Measurements from ENCODE around the gene FBXO10. TPM values are rescaled to one million over a fixed set of nuclear protein-coding genes. Genes with fewer than 3 reads are reported as not detected.

The FBXO10 gene
- total RNA-seq, 1 experiment from 2014 or later: 14.0 TPM

DNA sequence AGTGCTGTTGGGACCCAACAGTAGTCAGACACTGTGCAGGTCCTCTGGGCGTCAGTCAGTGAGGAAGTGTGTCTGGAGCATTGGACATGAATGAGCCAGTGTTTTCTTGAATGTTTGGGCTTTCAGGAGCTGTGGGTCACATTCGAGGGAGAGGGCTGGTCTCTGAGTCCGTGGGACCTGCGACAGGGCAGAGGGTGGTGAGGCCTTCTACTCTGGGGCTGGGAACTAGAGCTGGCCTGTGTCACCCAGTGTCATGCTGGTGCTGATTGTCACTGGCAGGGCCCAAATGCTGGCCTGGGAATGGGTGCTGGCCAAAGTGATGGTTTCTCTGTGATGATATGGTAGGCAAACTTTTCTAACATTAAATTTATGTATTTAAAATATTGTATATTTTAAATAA is 80.2 kb downstream of the FBXO10 start:
- ChIA-PET POLR2A (no interaction called here), CTCF (no interaction called here)
- ATAC-seq (no peak), DNase-seq (ENCODE audit: low spot score) (no peak)
- no peaks in the 10 kb centered on the region for H3K4me1 Mint-ChIP-seq
- TF ChIP-seq HMGA2 (CRISPR knock-in tag; IDR thresholded peaks at IDR 0.05) (0 out of 2 replicates have a peak, but pooled peaks have one; percentile 6), ZNF416 (CRISPR knock-in tag; IDR thresholded peaks at IDR 0.05) (no peak)
- TF ChIP-seq, protein P1, sequence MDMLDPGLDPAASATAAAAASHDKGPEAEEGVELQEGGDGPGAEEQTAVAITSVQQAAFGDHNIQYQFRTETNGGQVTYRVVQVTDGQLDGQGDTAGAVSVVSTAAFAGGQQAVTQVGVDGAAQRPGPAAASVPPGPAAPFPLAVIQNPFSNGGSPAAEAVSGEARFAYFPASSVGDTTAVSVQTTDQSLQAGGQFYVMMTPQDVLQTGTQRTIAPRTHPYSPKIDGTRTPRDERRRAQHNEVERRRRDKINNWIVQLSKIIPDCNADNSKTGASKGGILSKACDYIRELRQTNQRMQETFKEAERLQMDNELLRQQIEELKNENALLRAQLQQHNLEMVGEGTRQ (CRISPR knock-in tag; IDR thresholded peaks at IDR 0.05): no peak
- H3K9me3 Mint-ChIP-seq: no peaks in the 10 kb centered on the region
- H3K27ac Mint-ChIP-seq: no peak overlapping the region
- peaks cover 82% of the 10 kb centered on the region for H3K36me3 Mint-ChIP-seq
- no peaks in the 10 kb centered on the region for H3K27me3 Mint-ChIP-seq (ENCODE audit: low read depth)
- H3K4me3 Mint-ChIP-seq: no peak overlapping the region

DNA sequence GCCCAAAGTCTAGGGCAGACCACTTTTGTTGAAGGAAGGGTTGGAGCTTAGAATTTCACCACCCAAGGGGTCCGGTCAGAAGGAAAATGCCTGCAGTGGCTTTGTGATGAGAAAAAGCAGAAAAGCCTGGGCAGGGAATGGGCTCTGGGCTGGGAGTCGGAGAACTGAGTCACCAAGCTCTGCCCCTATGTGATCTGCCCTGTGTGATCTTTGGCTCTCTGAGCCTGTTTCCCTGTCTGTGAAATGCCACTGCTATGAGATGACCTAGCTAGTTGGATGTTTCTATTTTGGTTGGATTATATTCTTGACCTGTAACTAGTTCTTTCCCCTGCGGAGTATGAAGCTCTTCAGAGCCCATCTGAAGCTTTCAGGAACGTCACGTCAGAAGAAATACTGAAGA is 80.6 kb downstream of the FBXO10 start:
- Mint-ChIP-seq H3K27me3 (ENCODE audit: low read depth) (no peaks in the 10 kb centered on the region), H3K4me3 (no peak overlapping the region), H3K4me1 (no peaks in the 10 kb centered on the region), H3K9me3 (no peaks in the 10 kb centered on the region), H3K27ac (no peak overlapping the region), H3K36me3 (peaks cover 82% of the 10 kb centered on the region)
- CTCF ChIA-PET: no interaction called here
- POLR2A ChIA-PET: no interaction called here
- ATAC-seq: no peak
- DNase-seq (ENCODE audit: low spot score): no peak
- TF ChIP-seq, protein P2, sequence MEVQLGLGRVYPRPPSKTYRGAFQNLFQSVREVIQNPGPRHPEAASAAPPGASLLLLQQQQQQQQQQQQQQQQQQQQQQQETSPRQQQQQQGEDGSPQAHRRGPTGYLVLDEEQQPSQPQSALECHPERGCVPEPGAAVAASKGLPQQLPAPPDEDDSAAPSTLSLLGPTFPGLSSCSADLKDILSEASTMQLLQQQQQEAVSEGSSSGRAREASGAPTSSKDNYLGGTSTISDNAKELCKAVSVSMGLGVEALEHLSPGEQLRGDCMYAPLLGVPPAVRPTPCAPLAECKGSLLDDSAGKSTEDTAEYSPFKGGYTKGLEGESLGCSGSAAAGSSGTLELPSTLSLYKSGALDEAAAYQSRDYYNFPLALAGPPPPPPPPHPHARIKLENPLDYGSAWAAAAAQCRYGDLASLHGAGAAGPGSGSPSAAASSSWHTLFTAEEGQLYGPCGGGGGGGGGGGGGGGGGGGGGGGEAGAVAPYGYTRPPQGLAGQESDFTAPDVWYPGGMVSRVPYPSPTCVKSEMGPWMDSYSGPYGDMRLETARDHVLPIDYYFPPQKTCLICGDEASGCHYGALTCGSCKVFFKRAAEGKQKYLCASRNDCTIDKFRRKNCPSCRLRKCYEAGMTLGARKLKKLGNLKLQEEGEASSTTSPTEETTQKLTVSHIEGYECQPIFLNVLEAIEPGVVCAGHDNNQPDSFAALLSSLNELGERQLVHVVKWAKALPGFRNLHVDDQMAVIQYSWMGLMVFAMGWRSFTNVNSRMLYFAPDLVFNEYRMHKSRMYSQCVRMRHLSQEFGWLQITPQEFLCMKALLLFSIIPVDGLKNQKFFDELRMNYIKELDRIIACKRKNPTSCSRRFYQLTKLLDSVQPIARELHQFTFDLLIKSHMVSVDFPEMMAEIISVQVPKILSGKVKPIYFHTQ (CRISPR knock-in tag; IDR thresholded peaks at IDR 0.05): no peak
- TF ChIP-seq, protein P3, sequence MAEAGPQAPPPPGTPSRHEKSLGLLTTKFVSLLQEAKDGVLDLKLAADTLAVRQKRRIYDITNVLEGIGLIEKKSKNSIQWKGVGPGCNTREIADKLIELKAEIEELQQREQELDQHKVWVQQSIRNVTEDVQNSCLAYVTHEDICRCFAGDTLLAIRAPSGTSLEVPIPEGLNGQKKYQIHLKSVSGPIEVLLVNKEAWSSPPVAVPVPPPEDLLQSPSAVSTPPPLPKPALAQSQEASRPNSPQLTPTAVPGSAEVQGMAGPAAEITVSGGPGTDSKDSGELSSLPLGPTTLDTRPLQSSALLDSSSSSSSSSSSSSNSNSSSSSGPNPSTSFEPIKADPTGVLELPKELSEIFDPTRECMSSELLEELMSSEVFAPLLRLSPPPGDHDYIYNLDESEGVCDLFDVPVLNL (CRISPR knock-in tag; IDR thresholded peaks at IDR 0.05; ENCODE audit: borderline replicate concordance, low read depth): no peak
- TF ChIP-seq, protein P4, sequence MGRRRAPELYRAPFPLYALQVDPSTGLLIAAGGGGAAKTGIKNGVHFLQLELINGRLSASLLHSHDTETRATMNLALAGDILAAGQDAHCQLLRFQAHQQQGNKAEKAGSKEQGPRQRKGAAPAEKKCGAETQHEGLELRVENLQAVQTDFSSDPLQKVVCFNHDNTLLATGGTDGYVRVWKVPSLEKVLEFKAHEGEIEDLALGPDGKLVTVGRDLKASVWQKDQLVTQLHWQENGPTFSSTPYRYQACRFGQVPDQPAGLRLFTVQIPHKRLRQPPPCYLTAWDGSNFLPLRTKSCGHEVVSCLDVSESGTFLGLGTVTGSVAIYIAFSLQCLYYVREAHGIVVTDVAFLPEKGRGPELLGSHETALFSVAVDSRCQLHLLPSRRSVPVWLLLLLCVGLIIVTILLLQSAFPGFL (CRISPR knock-in tag; IDR thresholded peaks at IDR 0.05; ENCODE audit: borderline replicate concordance): no peak
- TF ChIP-seq, protein P5, sequence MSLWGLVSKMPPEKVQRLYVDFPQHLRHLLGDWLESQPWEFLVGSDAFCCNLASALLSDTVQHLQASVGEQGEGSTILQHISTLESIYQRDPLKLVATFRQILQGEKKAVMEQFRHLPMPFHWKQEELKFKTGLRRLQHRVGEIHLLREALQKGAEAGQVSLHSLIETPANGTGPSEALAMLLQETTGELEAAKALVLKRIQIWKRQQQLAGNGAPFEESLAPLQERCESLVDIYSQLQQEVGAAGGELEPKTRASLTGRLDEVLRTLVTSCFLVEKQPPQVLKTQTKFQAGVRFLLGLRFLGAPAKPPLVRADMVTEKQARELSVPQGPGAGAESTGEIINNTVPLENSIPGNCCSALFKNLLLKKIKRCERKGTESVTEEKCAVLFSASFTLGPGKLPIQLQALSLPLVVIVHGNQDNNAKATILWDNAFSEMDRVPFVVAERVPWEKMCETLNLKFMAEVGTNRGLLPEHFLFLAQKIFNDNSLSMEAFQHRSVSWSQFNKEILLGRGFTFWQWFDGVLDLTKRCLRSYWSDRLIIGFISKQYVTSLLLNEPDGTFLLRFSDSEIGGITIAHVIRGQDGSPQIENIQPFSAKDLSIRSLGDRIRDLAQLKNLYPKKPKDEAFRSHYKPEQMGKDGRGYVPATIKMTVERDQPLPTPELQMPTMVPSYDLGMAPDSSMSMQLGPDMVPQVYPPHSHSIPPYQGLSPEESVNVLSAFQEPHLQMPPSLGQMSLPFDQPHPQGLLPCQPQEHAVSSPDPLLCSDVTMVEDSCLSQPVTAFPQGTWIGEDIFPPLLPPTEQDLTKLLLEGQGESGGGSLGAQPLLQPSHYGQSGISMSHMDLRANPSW (CRISPR knock-in tag; conservative IDR thresholded peaks at IDR 0.05; ENCODE audit: low read depth): no peak
- no peak for TF ChIP-seq GRHL2 (CRISPR knock-in tag; IDR thresholded peaks at IDR 0.05; ENCODE audit: insufficient replicate concordance, severe bottlenecking)
- TF ChIP-seq NR3C1 (CRISPR knock-in tag; conservative IDR thresholded peaks at IDR 0.05; ENCODE audit: low read depth): no peak
- TF ChIP-seq OVOL2 (CRISPR knock-in tag; IDR thresholded peaks at IDR 0.05; ENCODE audit: borderline replicate concordance): no peak
- TF ChIP-seq, protein P6, sequence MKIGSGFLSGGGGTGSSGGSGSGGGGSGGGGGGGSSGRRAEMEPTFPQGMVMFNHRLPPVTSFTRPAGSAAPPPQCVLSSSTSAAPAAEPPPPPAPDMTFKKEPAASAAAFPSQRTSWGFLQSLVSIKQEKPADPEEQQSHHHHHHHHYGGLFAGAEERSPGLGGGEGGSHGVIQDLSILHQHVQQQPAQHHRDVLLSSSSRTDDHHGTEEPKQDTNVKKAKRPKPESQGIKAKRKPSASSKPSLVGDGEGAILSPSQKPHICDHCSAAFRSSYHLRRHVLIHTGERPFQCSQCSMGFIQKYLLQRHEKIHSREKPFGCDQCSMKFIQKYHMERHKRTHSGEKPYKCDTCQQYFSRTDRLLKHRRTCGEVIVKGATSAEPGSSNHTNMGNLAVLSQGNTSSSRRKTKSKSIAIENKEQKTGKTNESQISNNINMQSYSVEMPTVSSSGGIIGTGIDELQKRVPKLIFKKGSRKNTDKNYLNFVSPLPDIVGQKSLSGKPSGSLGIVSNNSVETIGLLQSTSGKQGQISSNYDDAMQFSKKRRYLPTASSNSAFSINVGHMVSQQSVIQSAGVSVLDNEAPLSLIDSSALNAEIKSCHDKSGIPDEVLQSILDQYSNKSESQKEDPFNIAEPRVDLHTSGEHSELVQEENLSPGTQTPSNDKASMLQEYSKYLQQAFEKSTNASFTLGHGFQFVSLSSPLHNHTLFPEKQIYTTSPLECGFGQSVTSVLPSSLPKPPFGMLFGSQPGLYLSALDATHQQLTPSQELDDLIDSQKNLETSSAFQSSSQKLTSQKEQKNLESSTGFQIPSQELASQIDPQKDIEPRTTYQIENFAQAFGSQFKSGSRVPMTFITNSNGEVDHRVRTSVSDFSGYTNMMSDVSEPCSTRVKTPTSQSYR (CRISPR knock-in tag; IDR thresholded peaks at IDR 0.05): no peak
- TF ChIP-seq, protein P7, sequence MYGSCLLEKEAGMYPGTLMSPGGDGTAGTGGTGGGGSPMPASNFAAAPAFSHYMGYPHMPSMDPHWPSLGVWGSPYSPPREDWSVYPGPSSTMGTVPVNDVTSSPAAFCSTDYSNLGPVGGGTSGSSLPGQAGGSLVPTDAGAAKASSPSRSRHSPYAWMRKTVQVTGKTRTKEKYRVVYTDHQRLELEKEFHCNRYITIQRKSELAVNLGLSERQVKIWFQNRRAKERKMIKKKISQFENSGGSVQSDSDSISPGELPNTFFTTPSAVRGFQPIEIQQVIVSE (CRISPR knock-in tag; IDR thresholded peaks at IDR 0.05; ENCODE audit: borderline replicate concordance): no peak
- no peak for TF ChIP-seq RELA (CRISPR knock-in tag; IDR thresholded peaks at IDR 0.05; ENCODE audit: borderline replicate concordance)
- no peak for TF ChIP-seq CBFB (CRISPR knock-in tag; IDR thresholded peaks at IDR 0.05; ENCODE audit: low read depth)
- TF ChIP-seq, protein P8, sequence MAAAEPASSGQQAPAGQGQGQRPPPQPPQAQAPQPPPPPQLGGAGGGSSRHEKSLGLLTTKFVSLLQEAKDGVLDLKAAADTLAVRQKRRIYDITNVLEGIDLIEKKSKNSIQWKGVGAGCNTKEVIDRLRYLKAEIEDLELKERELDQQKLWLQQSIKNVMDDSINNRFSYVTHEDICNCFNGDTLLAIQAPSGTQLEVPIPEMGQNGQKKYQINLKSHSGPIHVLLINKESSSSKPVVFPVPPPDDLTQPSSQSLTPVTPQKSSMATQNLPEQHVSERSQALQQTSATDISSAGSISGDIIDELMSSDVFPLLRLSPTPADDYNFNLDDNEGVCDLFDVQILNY (CRISPR knock-in tag; IDR thresholded peaks at IDR 0.05): no peak
- TF ChIP-seq, protein P9, sequence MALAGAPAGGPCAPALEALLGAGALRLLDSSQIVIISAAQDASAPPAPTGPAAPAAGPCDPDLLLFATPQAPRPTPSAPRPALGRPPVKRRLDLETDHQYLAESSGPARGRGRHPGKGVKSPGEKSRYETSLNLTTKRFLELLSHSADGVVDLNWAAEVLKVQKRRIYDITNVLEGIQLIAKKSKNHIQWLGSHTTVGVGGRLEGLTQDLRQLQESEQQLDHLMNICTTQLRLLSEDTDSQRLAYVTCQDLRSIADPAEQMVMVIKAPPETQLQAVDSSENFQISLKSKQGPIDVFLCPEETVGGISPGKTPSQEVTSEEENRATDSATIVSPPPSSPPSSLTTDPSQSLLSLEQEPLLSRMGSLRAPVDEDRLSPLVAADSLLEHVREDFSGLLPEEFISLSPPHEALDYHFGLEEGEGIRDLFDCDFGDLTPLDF (CRISPR knock-in tag; IDR thresholded peaks at IDR 0.05): no peak
- TF ChIP-seq, protein P10, sequence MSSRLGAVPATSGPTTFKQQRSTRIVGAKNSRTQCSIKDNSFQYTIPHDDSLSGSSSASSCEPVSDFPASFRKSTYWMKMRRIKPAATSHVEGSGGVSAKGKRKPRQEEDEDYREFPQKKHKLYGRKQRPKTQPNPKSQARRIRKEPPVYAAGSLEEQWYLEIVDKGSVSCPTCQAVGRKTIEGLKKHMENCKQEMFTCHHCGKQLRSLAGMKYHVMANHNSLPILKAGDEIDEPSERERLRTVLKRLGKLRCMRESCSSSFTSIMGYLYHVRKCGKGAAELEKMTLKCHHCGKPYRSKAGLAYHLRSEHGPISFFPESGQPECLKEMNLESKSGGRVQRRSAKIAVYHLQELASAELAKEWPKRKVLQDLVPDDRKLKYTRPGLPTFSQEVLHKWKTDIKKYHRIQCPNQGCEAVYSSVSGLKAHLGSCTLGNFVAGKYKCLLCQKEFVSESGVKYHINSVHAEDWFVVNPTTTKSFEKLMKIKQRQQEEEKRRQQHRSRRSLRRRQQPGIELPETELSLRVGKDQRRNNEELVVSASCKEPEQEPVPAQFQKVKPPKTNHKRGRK (CRISPR knock-in tag; IDR thresholded peaks at IDR 0.05; ENCODE audit: borderline replicate concordance): no peak
- TF ChIP-seq NR2C2 (CRISPR knock-in tag; IDR thresholded peaks at IDR 0.05): no peak

All from WTC11 (cell line).